ENCODE results near the gene GALR2.

GALR2 gene

DNA sequence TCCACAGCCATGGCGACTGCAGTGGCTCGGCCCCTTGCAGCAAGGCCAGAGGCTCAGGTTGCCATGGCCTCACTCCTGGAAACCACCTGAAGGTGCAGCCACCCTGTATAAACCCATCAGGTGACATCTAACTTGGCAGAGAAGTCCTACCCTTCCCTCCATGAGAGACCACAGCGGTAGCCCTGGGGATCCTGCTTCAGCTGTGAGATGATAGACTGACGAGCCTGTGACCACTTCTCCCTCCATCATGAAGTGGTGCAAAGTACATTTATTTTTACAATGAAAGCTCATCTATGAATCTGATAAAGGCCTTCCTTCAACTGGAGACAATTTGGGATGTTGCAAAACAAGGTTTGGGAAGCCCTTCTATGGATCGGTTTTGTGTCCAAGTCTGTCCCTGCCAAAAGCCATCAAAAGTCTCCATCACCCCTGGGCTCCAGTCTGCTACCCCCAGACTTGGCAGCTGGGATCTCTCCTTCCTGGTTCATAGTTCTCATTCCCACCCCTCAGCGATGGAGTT, 6.2 kb downstream of the GALR2 start:
- Histone ChIP-seq H3K27ac (no peak overlapping the region), H3K4me1 (peaks cover 29% of the 10 kb centered on the region), H3K36me3 (ENCODE audit: control insufficient read depth, insufficient read depth, low read length) (no peaks in the 10 kb centered on the region), H3K4me3 (ENCODE audit: low read depth, low read length) (no peak overlapping the region), H2AFZ (no peak overlapping the region), H3K9me3 (ENCODE audit: control insufficient read depth, low read length) (no peaks in the 10 kb centered on the region), H3K79me2 (no peaks in the 10 kb centered on the region), H3K9ac (no peak overlapping the region), H3K4me2 (ENCODE audit: low read length) (no peak overlapping the region), H3K27me3 (ENCODE audit: control insufficient read depth, insufficient read depth, low read length) (peaks cover 3% of the 10 kb centered on the region)
- no peak for TF ChIP-seq CTCF (IDR thresholded peaks at IDR 0.05)

GRCh38 chr17:76081295-76082210, 7.0 kb downstream of the GALR2 start:
- no peaks in the 10 kb centered on the region for H3K36me3 ChIP-seq (ENCODE audit: control insufficient read depth, insufficient read depth, low read length)

DNA sequence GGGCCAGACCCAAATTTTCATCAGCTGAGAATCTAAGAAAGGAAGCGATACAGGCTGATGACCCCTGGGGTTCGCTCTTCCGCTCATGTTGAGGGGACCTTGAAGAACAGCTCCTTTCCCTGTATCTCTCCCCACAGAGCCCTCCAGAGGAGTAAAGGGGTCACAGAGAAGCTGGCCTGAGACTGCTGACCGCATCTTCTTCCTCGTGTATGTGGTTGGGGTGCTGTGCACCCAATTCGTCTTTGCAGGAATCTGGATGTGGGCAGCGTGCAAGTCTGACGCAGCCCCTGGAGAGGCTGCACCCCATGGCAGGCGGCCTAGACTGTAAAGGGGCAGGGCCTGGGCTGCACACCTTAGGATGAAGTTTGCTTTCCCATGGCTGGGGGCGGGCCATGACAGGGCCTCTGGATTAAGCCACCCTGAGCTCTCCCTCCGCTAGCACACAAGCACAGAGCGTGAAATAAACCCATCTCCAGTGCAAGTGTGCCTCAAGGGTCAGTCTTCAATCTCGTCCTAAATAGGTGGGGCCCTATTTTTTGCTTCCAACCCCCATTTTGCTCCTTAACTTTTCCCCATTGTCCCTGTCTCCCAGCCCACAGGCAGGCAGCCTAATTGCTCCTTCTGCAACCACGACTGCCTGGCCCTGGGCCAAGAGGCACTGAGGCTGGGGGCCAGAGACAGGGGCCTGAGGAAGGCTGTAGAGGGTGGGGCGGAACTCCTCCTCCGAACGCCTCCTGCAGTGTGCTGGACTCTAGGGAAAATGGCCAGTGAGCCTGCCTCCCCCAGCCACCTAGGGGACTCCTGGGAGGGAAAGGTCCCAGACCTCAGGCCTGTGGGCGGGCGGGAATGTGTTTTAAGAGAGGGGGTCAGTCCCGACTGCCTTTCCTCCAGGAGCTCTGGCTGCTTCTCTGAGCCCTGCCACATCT, 8.0 kb downstream of the GALR2 start:
- no peaks in the 10 kb centered on the region for H3K27me3 ChIP-seq (ENCODE audit: control insufficient read depth, insufficient read depth, low read length)
- no peaks in the 10 kb centered on the region for H3K79me2 ChIP-seq
- no peak overlapping the region for H3K4me3 ChIP-seq (ENCODE audit: low read depth, low read length)
- no peak for TF ChIP-seq CTCF (IDR thresholded peaks at IDR 0.05)
- H3K27ac ChIP-seq = no peak overlapping the region
- H3K36me3 ChIP-seq (ENCODE audit: control insufficient read depth, insufficient read depth, low read length) = no peaks in the 10 kb centered on the region
- H3K9me3 ChIP-seq (ENCODE audit: control insufficient read depth, low read length) = no peaks in the 10 kb centered on the region
- peaks cover 21% of the 10 kb centered on the region for H3K4me1 ChIP-seq
- no peak overlapping the region for H3K4me2 ChIP-seq (ENCODE audit: low read length)
- H3K9ac ChIP-seq = no peak overlapping the region
- H2AFZ ChIP-seq = no peak overlapping the region

More at GRCh38 chr17:76081295-76082210, 7.0 kb downstream of the GALR2 start:
- Histone ChIP-seq H3K4me3 (ENCODE audit: low read depth, low read length) (no peak overlapping the region), H3K4me2 (ENCODE audit: low read length) (no peak overlapping the region), H3K79me2 (no peaks in the 10 kb centered on the region), H3K27ac (no peak overlapping the region), H3K27me3 (ENCODE audit: control insufficient read depth, insufficient read depth, low read length) (no peaks in the 10 kb centered on the region), H2AFZ (no peak overlapping the region), H3K9me3 (ENCODE audit: control insufficient read depth, low read length) (no peaks in the 10 kb centered on the region), H3K9ac (no peak overlapping the region), H3K4me1 (peaks cover 26% of the 10 kb centered on the region)
- TF ChIP-seq CTCF (IDR thresholded peaks at IDR 0.05) = no peak

- Histone ChIP-seq H3K9me3 (ENCODE audit: control insufficient read depth, low read length) (no peaks in the 10 kb centered on the region), H3K4me2 (ENCODE audit: low read length) (no peak overlapping the region), H3K27me3 (ENCODE audit: control insufficient read depth, insufficient read depth, low read length) (no peaks in the 10 kb centered on the region), H3K79me2 (no peaks in the 10 kb centered on the region), H3K36me3 (ENCODE audit: control insufficient read depth, insufficient read depth, low read length) (no peaks in the 10 kb centered on the region), H3K9ac (no peak overlapping the region), H3K4me3 (ENCODE audit: low read depth, low read length) (no peak overlapping the region), H3K27ac (no peak overlapping the region), H2AFZ (no peak overlapping the region), H3K4me1 (peaks cover 21% of the 10 kb centered on the region)
- no peak for TF ChIP-seq CTCF (IDR thresholded peaks at IDR 0.05)
Measured at GRCh38 chr17:76083536-76084182, 9.1 kb downstream of the GALR2 start.

Measured in parathyroid adenoma (tissue), 2 donors.